PC-3 (cell line): ENCODE measurements around the gene ENDOV. TPM values are rescaled to one million over a fixed set of nuclear protein-coding genes. Genes with fewer than 3 reads are reported as not detected.

Experiments used
- ATAC-seq: fragments of 200-7000 bp; cut with Tn5 transposase; 2 replicates; pipeline ENCODE4 v1.9.1; 2020; ENCODE audit warnings: mild to moderate bottlenecking, moderate library complexity
- BruUV-seq: library from RNA; stranded (reverse); fragments of 400-500 nt; replicated peaks from 2 replicates; lab custom pipeline; 2021; lab: Mats Ljungman, UMichigan
- CTCF ChIA-PET: fragments of 300-600 bp; sonication (Branson Sonifier 250); formaldehyde crosslinking; loops from one replicate; lab custom pipeline; 2022; ENCODE audit warnings: antibody characterized with exemption; lab: Charles Lee
- POLR2A ChIA-PET: fragments of 300-600 bp; sonication (Branson Sonifier 250); formaldehyde crosslinking; loops from one replicate; lab custom pipeline; 2022; ENCODE audit warnings: antibody characterized with exemption; ENCODE audit not compliant: unreplicated experiment; lab: Charles Lee
- DNase-seq: peaks from one replicate; pipeline ENCODE4 v3.0.0-alpha.2; 2015
- H2AFZ ChIP-seq: fragments of 300-600 bp; sonication (generic); 2 replicates; pipeline ENCODE4 v1.6.0; 2016; ENCODE audit warnings: antibody characterized with exemption, low read length
- H3F3A ChIP-seq: fragments of 300-600 bp; sonication (generic); one replicate; pipeline ENCODE4 v1.6.0; 2017; ENCODE audit warnings: antibody characterized with exemption, low read length, control low read depth, mild to moderate bottlenecking; ENCODE audit not compliant: unreplicated experiment
- H3K27ac ChIP-seq: fragments of 300-600 bp; sonication (generic); 2 replicates; pipeline ENCODE4 v1.5.1; 2016; ENCODE audit warnings: mild to moderate bottlenecking, low read length
- H3K27me3 ChIP-seq: fragments of 300-600 bp; sonication (generic); 2 replicates; pipeline ENCODE4 v1.6.1; 2016; ENCODE audit warnings: low read length, mixed read lengths
- H3K36me3 ChIP-seq: fragments of 300-600 bp; sonication (generic); 2 replicates; pipeline ENCODE4 v1.6.1; 2016; ENCODE audit warnings: low read depth, mixed run types, low read length, mixed read lengths
- H3K4me1 ChIP-seq: fragments of 300-600 bp; sonication (generic); 2 replicates; pipeline ENCODE4 v1.5.1; 2016; ENCODE audit warnings: low read length; ENCODE audit not compliant: insufficient read depth
- H3K4me2 ChIP-seq: fragments of 300-600 bp; sonication (generic); 2 replicates; pipeline ENCODE4 v1.6.0; 2016; ENCODE audit warnings: low read length
- H3K4me3 ChIP-seq: fragments of 300-600 bp; sonication (generic); 2 replicates; pipeline ENCODE4 v1.5.1; 2016; ENCODE audit warnings: mild to moderate bottlenecking, low read length, mixed read lengths
- H3K79me2 ChIP-seq: fragments of 300-600 bp; sonication (generic); 2 replicates; pipeline ENCODE4 v1.6.1; 2017; ENCODE audit warnings: low read length, mixed read lengths
- H3K9ac ChIP-seq: fragments of 300-600 bp; sonication (generic); 2 replicates; pipeline ENCODE4 v1.6.0; 2016; ENCODE audit warnings: mild to moderate bottlenecking, low read length
- H3K9me2 ChIP-seq: fragments of 300-600 bp; sonication (generic); replicated peaks from 2 replicates; pipeline ENCODE4 v1.6.1; 2016; ENCODE audit warnings: mixed run types, low read length, mixed read lengths
- H3K9me3 ChIP-seq: fragments of 300-600 bp; sonication (generic); 2 replicates; pipeline ENCODE4 v1.6.1; 2016; ENCODE audit warnings: low read length, mixed read lengths
- H4K20me1 ChIP-seq: fragments of 300-600 bp; sonication (generic); 2 replicates; pipeline ENCODE4 v1.6.1; 2016; ENCODE audit warnings: low read length, mixed read lengths
- CTCF ChIP-seq: fragments of 300-600 bp; sonication (generic); conservative IDR thresholded peaks from 2 replicates; pipeline ENCODE4 v1.5.1; 2017; ENCODE audit warnings: antibody characterized with exemption, low read depth, mild to moderate bottlenecking, low read length
- EZH2 ChIP-seq: fragments of 300-600 bp; sonication (generic); IDR thresholded peaks from one replicate; pipeline ENCODE4 v1.6.1; 2017; ENCODE audit warnings: antibody characterized with exemption, mild to moderate bottlenecking, low read length; ENCODE audit not compliant: unreplicated experiment
- EZH2phosphoT487 ChIP-seq: fragments of 300-600 bp; sonication (generic); IDR thresholded peaks from 2 replicates; pipeline ENCODE4 v1.6.1; 2018; ENCODE audit warnings: mild to moderate bottlenecking, antibody characterized with exemption, low read length, borderline replicate concordance
- intact Hi-C: fragments of 100-400 bp; cut with micrococcal nuclease; formaldehyde crosslinking; loops from 2 replicates; pipeline ENCODE4 v1.9.0; 2023
- total RNA-seq: library from RNA; depleted of rRNA; stranded (reverse); fragments of >200 nt; gene quantifications from 2 replicates; pipeline ENCODE4 v1.2.3, GENCODE V29; 2014

The ENDOV gene
- total RNA-seq, 1 experiment from 2014 or later: 57.9 TPM

GRCh38 chr17:80374039-80374731 lies 40.8 kb upstream of the ENDOV start:
- no peak overlapping the region for H3K4me2 ChIP-seq
- DNase-seq (no peak), ATAC-seq (no peak)
- CTCF ChIA-PET: no interaction called here
- H4K20me1 ChIP-seq: no peaks in the 10 kb centered on the region
- intact Hi-C loops: no loop called here
- no peaks in the 10 kb centered on the region for H3F3A ChIP-seq
- no peak overlapping the region for H3K27ac ChIP-seq
- no peaks in the 10 kb centered on the region for H3K9me2 ChIP-seq
- H2AFZ ChIP-seq: no peak overlapping the region
- H3K79me2 ChIP-seq: no peaks in the 10 kb centered on the region
- H3K4me3 ChIP-seq: no peak overlapping the region
- no peak overlapping the region for H3K9ac ChIP-seq
- no peaks in the 10 kb centered on the region for H3K4me1 ChIP-seq
- POLR2A ChIA-PET: no interaction called here
- no peaks in the 10 kb centered on the region for H3K27me3 ChIP-seq
- peaks cover 68% of the 10 kb centered on the region for H3K36me3 ChIP-seq
- no peak for TF ChIP-seq EZH2phosphoT487
- no peak for TF ChIP-seq CTCF
- TF ChIP-seq EZH2: no peak
- no peaks in the 10 kb centered on the region for H3K9me3 ChIP-seq
- no TSS peak for BruUV-seq

- H3K4me1 ChIP-seq: no peaks in the 10 kb centered on the region
- H2AFZ ChIP-seq: no peak overlapping the region
- no peak for DNase-seq
- BruUV-seq: no TSS peak
- intact Hi-C loops: no loop called here
- ChIA-PET CTCF (interaction anchor here (0.7 kb wide), 1 partner anchor 366 kb away, joined by 3 read pairs; no protein-coding TSS in a partner anchor), POLR2A (no interaction called here)
- H3K9me2 ChIP-seq: no peaks in the 10 kb centered on the region
- no peaks in the 10 kb centered on the region for H3K27me3 ChIP-seq
- H3F3A ChIP-seq: no peaks in the 10 kb centered on the region
- no peak overlapping the region for H3K4me2 ChIP-seq
- no peaks in the 10 kb centered on the region for H3K9me3 ChIP-seq
- no peak for ATAC-seq
- no peaks in the 10 kb centered on the region for H3K79me2 ChIP-seq
- H3K27ac ChIP-seq: no peak overlapping the region
- TF ChIP-seq EZH2: no peak
- no peak for TF ChIP-seq CTCF
- TF ChIP-seq EZH2phosphoT487: no peak
- no peak overlapping the region for H3K9ac ChIP-seq
- no peaks in the 10 kb centered on the region for H4K20me1 ChIP-seq
- H3K36me3 ChIP-seq: peaks cover 69% of the 10 kb centered on the region
- no peak overlapping the region for H3K4me3 ChIP-seq
Observed at GRCh38 chr17:80374732-80375585, 40.0 kb upstream of the ENDOV start.

- Histone ChIP-seq H3K27ac (no peak overlapping the region), H3K27me3 (no peaks in the 10 kb centered on the region), H3K4me1 (no peaks in the 10 kb centered on the region), H3K9me2 (no peaks in the 10 kb centered on the region), H3K36me3 (peaks cover 68% of the 10 kb centered on the region), H3K9ac (no peak overlapping the region), H3K4me3 (no peak overlapping the region), H3K4me2 (no peak overlapping the region), H4K20me1 (no peaks in the 10 kb centered on the region), H3K79me2 (no peaks in the 10 kb centered on the region), H3K9me3 (no peaks in the 10 kb centered on the region), H3F3A (no peaks in the 10 kb centered on the region), H2AFZ (no peak overlapping the region)
- CTCF ChIA-PET: no interaction called here
- POLR2A ChIA-PET: no interaction called here
- no peak for ATAC-seq
- intact Hi-C loops: no loop called here
- BruUV-seq: no TSS peak
- no peak for DNase-seq
- TF ChIP-seq EZH2: no peak
- no peak for TF ChIP-seq EZH2phosphoT487
- TF ChIP-seq CTCF: no peak
Observed at GRCh38 chr17:80376531-80376930, 38.4 kb upstream of the ENDOV start.
